ENCODE results near the gene STK31.
"Not testable (repeated sequence)": the region's sequence is repeated elsewhere in the genome, so short reads cannot be mapped to it uniquely, and the experiment has no call there.

DNA sequence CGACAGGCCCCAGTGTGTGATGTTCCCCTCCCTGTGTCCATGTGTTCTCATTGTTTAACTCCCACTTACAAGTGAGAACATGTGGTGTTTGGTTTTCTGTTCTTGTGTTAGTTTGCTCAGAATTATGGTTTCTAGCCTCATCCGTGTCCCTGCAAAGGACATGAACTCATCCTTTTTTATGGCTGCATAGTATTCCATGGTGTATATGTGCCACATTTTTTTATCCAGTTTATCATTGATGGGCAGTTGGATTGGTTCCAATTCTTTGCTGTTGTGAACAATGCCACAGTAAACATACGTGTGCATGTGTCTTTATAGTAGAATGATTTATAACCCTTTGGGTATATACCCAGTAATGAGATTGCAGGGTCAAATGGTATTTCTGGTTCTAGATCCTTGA lies 166.5 kb downstream of the STK31 start:
- not testable (repeated sequence) for TF ChIP-seq ZNF624 (tag by site-specific recombination; IDR thresholded peaks at IDR 0.05); GLI4 (tag by site-specific recombination; IDR thresholded peaks at IDR 0.05); ZNF48 (tag by site-specific recombination; IDR thresholded peaks at IDR 0.05); SALL2 (tag by site-specific recombination; IDR thresholded peaks at IDR 0.05; ENCODE audit: borderline replicate concordance)
- TF ChIP-seq, protein P1, sequence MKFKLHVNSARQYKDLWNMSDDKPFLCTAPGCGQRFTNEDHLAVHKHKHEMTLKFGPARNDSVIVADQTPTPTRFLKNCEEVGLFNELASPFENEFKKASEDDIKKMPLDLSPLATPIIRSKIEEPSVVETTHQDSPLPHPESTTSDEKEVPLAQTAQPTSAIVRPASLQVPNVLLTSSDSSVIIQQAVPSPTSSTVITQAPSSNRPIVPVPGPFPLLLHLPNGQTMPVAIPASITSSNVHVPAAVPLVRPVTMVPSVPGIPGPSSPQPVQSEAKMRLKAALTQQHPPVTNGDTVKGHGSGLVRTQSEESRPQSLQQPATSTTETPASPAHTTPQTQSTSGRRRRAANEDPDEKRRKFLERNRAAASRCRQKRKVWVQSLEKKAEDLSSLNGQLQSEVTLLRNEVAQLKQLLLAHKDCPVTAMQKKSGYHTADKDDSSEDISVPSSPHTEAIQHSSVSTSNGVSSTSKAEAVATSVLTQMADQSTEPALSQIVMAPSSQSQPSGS (tag by site-specific recombination; IDR thresholded peaks at IDR 0.05; ENCODE audit: low read depth) = not testable (repeated sequence)
- TF ChIP-seq, protein P2, sequence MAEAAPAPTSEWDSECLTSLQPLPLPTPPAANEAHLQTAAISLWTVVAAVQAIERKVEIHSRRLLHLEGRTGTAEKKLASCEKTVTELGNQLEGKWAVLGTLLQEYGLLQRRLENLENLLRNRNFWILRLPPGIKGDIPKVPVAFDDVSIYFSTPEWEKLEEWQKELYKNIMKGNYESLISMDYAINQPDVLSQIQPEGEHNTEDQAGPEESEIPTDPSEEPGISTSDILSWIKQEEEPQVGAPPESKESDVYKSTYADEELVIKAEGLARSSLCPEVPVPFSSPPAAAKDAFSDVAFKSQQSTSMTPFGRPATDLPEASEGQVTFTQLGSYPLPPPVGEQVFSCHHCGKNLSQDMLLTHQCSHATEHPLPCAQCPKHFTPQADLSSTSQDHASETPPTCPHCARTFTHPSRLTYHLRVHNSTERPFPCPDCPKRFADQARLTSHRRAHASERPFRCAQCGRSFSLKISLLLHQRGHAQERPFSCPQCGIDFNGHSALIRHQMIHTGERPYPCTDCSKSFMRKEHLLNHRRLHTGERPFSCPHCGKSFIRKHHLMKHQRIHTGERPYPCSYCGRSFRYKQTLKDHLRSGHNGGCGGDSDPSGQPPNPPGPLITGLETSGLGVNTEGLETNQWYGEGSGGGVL (tag by site-specific recombination; IDR thresholded peaks at IDR 0.05) = not testable (repeated sequence)
- TF ChIP-seq, protein P3, sequence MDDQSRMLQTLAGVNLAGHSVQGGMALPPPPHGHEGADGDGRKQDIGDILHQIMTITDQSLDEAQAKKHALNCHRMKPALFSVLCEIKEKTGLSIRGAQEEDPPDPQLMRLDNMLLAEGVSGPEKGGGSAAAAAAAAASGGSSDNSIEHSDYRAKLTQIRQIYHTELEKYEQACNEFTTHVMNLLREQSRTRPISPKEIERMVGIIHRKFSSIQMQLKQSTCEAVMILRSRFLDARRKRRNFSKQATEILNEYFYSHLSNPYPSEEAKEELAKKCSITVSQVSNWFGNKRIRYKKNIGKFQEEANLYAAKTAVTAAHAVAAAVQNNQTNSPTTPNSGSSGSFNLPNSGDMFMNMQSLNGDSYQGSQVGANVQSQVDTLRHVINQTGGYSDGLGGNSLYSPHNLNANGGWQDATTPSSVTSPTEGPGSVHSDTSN (CRISPR knock-in tag; IDR thresholded peaks at IDR 0.05) = not testable (repeated sequence)
- TF ChIP-seq, protein P4, sequence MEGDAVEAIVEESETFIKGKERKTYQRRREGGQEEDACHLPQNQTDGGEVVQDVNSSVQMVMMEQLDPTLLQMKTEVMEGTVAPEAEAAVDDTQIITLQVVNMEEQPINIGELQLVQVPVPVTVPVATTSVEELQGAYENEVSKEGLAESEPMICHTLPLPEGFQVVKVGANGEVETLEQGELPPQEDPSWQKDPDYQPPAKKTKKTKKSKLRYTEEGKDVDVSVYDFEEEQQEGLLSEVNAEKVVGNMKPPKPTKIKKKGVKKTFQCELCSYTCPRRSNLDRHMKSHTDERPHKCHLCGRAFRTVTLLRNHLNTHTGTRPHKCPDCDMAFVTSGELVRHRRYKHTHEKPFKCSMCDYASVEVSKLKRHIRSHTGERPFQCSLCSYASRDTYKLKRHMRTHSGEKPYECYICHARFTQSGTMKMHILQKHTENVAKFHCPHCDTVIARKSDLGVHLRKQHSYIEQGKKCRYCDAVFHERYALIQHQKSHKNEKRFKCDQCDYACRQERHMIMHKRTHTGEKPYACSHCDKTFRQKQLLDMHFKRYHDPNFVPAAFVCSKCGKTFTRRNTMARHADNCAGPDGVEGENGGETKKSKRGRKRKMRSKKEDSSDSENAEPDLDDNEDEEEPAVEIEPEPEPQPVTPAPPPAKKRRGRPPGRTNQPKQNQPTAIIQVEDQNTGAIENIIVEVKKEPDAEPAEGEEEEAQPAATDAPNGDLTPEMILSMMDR (tag by site-specific recombination; IDR thresholded peaks at IDR 0.05) = not testable (repeated sequence)

Measured in HEK293 (cell line).